GM08714 (cell line): ENCODE data around the gene MEP1B.

Source experiments
- H3K4me3 ChIP-seq: fragments of 200-500 bp; sonication (Bioruptor generic); 2 replicates; pipeline ENCODE4 v1.5.1; 2014; ENCODE audit warnings: mild to moderate bottlenecking, low read length, inconsistent platforms
- ZNF274 ChIP-seq: IDR thresholded peaks from 2 replicates; pipeline ENCODE4 v1.6.1; 2012; ENCODE audit warnings: mild to moderate bottlenecking, low read depth, low read length

MEP1B gene

DNA sequence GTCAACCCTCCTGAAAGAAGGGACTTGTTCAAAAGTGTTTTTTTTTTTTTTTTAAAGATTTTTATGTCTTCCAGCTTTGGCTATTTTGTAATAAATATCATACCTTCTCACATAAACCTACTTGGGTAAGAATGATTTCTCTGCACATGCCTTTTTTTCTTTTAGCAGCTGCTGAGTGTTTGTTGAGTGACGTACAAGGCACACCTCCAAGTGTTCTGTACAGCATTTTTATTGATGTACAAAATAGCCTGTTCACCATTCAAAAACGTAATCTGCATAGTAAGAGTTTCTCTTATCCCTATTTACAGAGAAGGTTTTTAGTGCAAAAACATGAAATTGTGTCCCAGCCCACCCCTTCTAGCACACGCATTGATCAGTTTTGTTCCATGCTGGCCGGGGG, 77.6 kb downstream of the MEP1B start:
- TF ChIP-seq ZNF274 = no peak
- H3K4me3 ChIP-seq = no peak overlapping the region
